Activated naive CD4-positive, alpha-beta T cell treated with anti-CD3 and anti-CD28 coated beads, Interleukin-2, amount 50 U/mL, for 72 hours (primary cell): Measurements from ENCODE around the gene KARS1. TPM values are rescaled to one million over a fixed set of nuclear protein-coding genes. Genes with fewer than 3 reads are reported as not detected.
A peak's percentile ranks its signal among the peaks of the same experiment; 100 is the strongest.

Experiments used
- ATAC-seq, 2 donors: fragments of 150-1000 bp; cut with Tn5 transposase; 2 replicates each; pipeline ENCODE4 v1.10.0; 2021; ENCODE audit warnings: mild to moderate bottlenecking in 2 of 2, moderate library complexity in 2 of 2
- DNase-seq, 2 donors: peaks; one replicate each; pipeline ENCODE4 v3.0.0; 2021 to 2022; ENCODE audit warnings: low spot score in 2 of 2
- H3K27ac Mint-ChIP-seq, 2 donors: one replicate each; pipeline ENCODE4 v1.8.0; 2022; ENCODE audit warnings: mild to moderate bottlenecking in 2 of 2, mixed read lengths in 2 of 2
- H3K36me3 Mint-ChIP-seq, 2 donors: one replicate each; pipeline ENCODE4 v1.8.0; 2022; ENCODE audit warnings: mixed read lengths in 2 of 2
- H3K9me3 Mint-ChIP-seq, 2 donors: one replicate each; pipeline ENCODE4 v1.8.0; 2022; ENCODE audit warnings: mixed read lengths in 2 of 2
- total RNA-seq, 2 donors: library from RNA; stranded (reverse); gene quantifications; one replicate each; pipeline ENCODE4 v1.2.3, GENCODE V29; 2022

Gene KARS1
- total RNA-seq, result 100 to 1,000 TPM; 236 to 265 TPM

DNA sequence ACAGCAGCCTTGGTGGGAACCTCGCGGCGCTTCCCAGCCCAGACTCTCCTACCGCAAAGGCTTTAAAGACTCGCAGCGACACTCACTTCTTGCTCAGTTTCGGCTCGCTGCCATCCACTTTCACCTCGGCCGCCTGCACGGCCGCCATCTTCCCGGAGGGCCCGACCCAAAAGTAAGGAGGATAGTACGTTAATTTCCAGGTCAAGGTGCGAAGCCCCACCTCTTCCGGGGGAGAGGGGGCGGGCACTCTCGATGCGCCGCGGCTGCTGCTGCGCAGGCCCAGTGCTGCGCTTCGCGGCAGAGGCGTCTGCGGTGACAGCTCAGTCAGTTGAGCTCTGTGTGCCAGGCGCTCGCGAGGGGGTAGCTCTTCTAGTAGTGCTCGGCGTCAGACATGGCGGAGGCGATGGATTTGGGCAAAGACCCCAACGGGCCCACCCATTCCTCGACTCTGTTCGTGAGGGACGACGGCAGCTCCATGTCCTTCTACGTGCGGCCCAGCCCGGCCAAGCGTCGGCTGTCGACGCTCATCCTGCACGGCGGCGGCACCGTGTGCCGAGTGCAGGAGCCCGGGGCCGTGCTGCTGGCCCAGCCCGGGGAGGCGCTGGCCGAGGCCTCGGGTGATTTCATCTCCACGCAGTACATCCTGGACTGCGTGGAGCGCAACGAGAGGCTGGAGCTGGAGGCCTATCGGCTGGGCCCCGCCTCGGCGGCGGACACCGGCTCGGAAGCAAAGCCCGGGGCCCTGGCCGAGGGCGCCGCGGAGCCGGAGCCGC is at the start of gene KARS1, which contains the start of gene TERF2IP:
TSS of gene KARS1 (minus strand) at position 174 of the 773 bp plus-strand sequence. CDS start at position 148, 26 bp downstream.
TSS of gene TERF2IP (plus strand) at position 282 of the 773 bp plus-strand sequence. CDS start at position 392, 110 bp downstream.
- H3K36me3 Mint-ChIP-seq, result peaks cover 36 to 40% of the 10 kb centered on the region in 2 donors
- ATAC-seq (peak; percentile 93 to 94), DNase-seq (peak; percentile 91 to 96)
- H3K9me3 Mint-ChIP-seq, result no peaks in the 10 kb centered on the region
- H3K27ac Mint-ChIP-seq, result peak within 1 kb of the TSS; percentile 97 to 99

DNA sequence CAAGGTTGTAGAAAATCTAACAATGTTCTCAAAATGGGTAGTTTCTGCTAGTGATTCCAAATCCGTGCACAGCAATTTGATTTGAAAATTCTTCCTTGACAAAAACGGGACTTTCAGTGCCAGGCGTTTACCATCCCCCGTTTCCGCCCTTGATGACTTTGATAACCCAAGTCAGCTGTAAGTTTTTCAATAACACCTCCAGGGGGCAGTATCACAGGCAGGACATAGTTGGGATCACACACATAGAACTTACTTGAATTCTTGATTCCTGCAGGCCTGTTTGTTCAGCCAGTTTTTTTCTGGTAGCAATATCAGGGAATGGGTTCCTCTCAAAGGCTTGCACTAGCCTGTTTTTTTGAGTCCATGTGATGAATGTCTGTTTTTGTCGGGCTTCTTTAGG is 48.2 kb upstream of the KARS1 start:
- Mint-ChIP-seq H3K9me3 (no peaks in the 10 kb centered on the region), H3K27ac (no peak overlapping the region), H3K36me3 (no peaks in the 10 kb centered on the region)
- DNase-seq (no peak), ATAC-seq (no peak)

DNA sequence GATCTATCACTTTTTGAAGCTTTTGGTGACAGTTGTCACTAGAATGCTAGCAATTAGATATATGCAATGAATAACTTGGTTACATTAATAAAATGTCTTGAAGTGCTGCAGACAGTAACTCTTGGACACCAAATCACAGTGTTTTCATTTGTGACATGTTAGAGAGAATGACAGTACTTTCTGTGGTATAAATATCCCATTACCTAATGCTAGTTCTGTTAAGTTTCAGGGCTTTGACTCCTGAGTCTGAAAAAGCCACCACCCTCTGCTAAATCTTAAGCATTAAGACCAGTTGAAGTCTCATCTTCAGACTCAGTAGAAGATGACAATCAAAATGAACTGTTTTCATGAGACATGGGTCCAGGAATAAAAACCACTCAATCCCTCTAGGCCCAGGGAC is 39.9 kb upstream of the KARS1 start:
- Mint-ChIP-seq H3K27ac (no peak overlapping the region), H3K36me3 (no peaks in the 10 kb centered on the region), H3K9me3 (no peaks in the 10 kb centered on the region)
- no peak for ATAC-seq
- DNase-seq, result no peak

DNA sequence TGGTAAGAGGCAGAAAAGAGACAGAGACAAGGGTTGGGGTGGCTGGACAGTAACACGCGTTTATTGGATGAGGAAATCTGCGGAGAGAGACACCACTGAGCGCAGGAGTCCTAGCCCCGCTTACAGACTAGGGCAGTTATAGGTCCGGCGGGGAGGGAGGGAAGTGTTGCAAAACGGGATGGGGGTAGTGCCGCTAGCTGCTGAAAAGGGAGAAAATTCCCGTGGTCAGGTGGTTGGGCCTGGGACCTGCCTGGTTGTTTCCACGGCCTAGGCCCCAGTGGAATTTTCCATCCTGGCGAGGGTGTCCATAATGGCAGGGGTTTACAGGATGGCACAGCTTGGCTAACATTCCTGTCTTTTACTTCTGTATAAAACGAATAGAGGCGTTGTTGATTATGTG is 34.8 kb upstream of the KARS1 start:
- ATAC-seq, result no peak
- H3K27ac Mint-ChIP-seq, result no peak overlapping the region

DNA sequence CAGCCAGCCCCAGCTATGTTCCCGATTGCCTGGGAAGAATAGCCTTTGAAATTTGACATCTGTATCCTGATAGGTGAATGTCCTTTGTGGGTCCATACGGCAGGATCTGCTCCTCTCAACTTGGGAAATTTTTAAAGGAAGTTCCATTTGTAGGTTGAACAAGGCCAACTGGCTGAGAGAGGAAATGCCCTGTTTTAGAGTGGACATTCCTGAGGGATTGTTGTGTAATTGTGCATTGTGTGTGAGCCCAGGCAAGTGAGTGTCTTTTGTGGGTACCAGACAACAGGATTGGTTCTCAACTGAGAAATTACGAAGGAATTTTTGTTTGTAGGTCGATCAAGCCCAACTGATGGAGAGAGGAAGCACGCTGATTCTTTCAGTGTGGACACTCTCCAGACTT is 31.9 kb upstream of the KARS1 start:
- DNase-seq (no peak), ATAC-seq (no peak)
- no peaks in the 10 kb centered on the region for H3K36me3 Mint-ChIP-seq
- H3K27ac Mint-ChIP-seq, result no peak overlapping the region
- H3K9me3 Mint-ChIP-seq, result no peaks in the 10 kb centered on the region

More for the DNA sequence above, 34.8 kb upstream of the KARS1 start:
- no peak for DNase-seq
- H3K36me3 Mint-ChIP-seq, result no peaks in the 10 kb centered on the region
- no peaks in the 10 kb centered on the region for H3K9me3 Mint-ChIP-seq

DNA sequence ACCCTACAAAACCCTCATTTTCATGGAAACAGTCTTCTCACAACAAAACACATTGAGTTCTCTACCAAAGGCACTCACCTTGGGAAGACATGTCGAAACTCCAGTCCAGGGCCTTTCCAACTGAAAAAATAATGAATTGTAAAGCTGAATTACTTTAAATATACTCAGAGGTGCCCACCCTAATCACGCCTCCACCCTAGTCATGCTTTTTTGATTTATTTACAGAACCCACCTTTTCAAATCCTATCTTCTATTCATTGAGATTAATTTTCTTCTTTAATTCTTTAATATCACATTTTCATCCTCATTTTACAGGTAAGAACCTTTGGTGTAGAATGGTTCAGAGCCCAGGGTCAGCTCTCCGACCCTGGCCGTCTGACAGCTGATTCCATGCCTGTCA is 29.4 kb upstream of the KARS1 start, which contains the start of gene CPHXL2:
TSS of gene CPHXL2 (minus strand) at position 101 of the 400 bp plus-strand sequence. CDS start at position 91, 10 bp downstream.
- Mint-ChIP-seq H3K9me3 (no peaks in the 10 kb centered on the region), H3K36me3 (no peaks in the 10 kb centered on the region), H3K27ac (no peak within 1 kb of the TSS)
- ATAC-seq (no peak), DNase-seq (no peak)

DNA sequence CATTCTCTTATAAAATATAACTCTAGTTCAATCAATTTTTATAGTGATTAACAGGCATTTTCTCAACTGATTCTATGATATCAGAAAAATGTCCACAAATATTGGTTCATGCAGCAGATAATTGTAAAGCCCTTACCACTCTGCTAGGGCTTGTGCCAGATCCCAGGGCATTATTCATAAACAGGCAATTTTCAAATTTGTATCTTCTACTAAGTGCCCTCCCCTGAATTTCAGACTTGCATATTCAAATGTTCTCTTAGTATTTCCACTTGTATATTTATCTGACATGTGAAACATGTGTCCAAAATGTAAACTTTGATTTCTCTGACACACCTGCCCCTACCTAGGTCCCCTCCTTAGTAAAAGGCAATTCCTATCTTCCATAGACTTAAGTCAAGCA is 20.0 kb upstream of the KARS1 start:
- H3K27ac Mint-ChIP-seq, result no peak overlapping the region
- H3K36me3 Mint-ChIP-seq, result no peaks in the 10 kb centered on the region
- no peak for DNase-seq
- no peaks in the 10 kb centered on the region for H3K9me3 Mint-ChIP-seq
- no peak for ATAC-seq

DNA sequence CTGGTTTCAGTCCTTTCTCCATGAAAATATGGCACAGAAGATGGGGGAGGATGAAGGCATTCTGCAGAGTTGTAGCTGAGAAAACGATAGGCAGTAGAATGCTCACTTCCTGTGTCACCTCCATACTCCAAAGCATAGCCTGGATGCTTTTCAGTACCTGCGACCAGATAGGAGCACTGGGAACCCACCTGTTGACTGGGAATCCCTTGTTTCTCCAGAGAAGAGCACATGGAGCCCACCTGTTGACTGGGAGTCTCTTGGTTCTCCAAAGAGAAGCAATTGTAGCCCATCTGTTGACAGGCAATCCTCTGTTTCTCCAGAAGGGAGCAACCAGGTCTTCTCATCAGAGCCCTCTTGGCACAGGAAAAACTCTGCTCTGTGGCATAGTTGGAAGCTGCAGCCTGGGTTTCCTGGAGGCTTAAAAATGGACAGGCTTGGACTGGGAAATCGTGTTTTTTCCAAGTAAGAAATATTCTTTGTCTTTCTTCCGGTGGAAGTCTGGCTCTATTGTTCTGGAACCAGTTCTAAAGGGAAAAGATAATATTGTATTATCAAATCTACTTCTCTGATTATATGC is 13.3 kb upstream of the KARS1 start:
- Mint-ChIP-seq H3K9me3 (no peaks in the 10 kb centered on the region), H3K36me3 (peaks cover 10 to 15% of the 10 kb centered on the region in 2 donors), H3K27ac (no peak overlapping the region)
- ATAC-seq (no peak), DNase-seq (no peak)

DNA sequence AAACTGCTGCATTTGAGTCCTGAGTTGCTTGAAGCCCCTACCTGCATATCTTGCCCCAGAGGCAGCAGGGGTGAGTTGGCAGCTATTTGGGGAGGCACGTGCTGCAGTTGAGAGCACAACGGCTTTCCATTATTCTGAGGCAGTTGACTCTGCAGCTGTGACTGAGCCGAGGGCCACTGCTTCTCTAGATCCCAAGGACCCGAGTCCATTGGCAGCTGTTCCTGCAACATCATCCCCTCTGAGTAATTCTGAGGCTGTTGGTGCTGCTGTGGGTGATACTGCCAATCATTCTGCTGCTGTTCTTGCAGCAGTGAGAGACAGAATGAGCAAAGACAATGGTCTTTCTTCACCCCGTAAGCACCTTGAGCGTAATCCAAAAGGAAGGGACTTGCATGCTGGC is 12.9 kb upstream of the KARS1 start:
- no peak for ATAC-seq
- H3K9me3 Mint-ChIP-seq, result no peaks in the 10 kb centered on the region
- peaks cover 10 to 18% of the 10 kb centered on the region in 2 donors for H3K36me3 Mint-ChIP-seq
- no peak for DNase-seq
- H3K27ac Mint-ChIP-seq, result peak overlapping the region in 1 of 2 donors; percentile 55

DNA sequence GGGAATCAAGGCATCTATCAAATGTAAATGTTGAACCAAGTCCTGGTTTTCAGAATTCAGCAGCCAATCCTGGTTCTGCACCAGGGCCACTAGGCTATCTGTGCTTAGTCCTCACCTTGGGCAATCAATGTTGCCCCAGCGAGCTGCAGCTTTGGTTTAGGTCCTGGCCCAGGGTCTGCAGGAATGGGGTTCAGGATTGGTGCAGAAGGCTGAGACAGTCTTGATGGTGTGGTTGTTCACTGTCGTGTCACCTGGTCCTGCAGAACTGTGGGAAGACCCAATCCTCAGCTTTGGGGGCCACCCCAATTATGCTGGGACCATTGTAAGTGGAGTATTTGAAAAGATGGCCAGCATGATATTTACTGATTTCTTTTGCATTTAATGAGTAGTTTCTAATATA is 10.7 kb upstream of the KARS1 start:
- no peaks in the 10 kb centered on the region for H3K9me3 Mint-ChIP-seq
- ATAC-seq, result no peak
- H3K36me3 Mint-ChIP-seq, result peaks cover 14 to 30% of the 10 kb centered on the region in 2 donors
- no peak overlapping the region for H3K27ac Mint-ChIP-seq
- no peak for DNase-seq

DNA sequence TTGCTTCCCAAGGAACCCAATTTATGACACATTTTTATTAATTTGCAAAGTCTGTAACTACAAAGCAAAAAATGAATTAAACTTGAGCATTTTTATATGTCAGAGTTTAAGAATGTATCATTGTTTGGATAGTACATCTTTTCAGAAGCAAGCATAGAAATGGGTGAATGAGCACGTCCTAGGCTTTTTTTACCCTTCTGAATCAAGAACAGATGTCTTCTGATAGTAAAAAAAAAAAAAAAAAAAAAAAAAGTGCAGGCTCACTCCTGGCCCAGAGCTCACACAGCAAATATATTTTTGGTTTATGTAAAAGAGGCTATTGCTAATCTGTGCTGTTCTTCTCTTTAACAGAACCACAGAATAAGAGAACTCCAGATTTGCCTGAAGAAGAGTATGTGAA is 6.5 kb upstream of the KARS1 start:
- ATAC-seq (no peak), DNase-seq (no peak)
- H3K9me3 Mint-ChIP-seq, result no peaks in the 10 kb centered on the region
- peaks cover 20 to 48% of the 10 kb centered on the region in 2 donors for H3K36me3 Mint-ChIP-seq
- peak overlapping the region; percentile 76 to 98 for H3K27ac Mint-ChIP-seq

DNA sequence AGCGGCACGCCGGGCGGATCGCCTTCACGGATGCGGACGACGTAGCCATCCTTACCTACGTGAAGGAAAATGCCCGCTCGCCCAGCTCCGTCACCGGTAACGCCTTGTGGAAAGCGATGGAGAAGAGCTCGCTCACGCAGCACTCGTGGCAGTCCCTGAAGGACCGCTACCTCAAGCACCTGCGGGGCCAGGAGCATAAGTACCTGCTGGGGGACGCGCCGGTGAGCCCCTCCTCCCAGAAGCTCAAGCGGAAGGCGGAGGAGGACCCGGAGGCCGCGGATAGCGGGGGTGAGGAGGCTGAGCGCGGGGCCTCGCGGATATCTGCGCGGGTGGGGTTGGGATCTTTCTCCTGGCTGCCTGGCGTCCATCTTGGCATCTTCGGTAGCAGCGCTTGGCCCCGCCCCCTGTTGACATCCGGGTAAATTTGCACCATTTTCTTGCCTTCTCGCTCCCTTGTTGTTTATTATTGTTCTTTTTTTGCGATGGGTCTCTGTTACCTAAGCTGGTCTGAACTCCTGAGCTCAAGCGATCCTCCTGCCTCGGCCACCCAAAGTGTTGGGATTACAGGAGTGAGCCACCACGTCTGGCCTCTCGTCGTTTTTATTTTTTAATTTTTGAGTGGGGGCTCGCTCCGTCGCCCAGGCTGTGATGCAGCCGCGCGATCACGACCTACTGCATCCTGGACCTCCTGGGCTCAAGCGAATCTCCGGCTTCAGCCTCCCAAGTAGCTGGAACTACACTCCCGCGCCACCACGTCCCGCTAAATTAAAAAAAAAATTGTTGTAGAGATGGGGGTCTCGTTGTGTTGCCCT is 1.0 kb upstream of the KARS1 start:
- Mint-ChIP-seq H3K9me3 (no peaks in the 10 kb centered on the region), H3K36me3 (peaks cover 36 to 40% of the 10 kb centered on the region in 2 donors), H3K27ac (peak overlapping the region; percentile 96 to 97)
- DNase-seq (peak; percentile 79 to 83), ATAC-seq (peak; percentile 37 to 45)

DNA sequence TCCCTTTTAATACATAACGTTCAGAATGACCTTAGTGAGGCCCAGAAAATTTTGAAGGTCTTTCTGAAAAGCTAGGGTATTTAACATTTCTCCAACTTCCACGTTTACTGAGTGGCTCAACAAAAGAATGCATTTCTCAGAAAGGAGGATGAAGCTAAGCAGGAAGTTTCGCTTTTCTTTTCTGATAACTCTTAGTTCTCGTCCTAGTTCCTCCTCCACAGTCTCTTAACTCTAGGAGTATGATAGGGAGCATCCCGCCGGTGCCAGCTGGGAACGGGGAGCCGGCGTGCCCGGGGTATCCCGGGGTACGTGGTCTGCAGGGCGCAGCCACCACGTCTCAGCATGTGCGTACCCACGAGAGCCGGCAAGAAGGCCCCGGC is 363 bp downstream of the KARS1 start:
- ATAC-seq (peak in 1 of 2 donors; percentile 14), DNase-seq (no peak)
- H3K9me3 Mint-ChIP-seq, result no peaks in the 10 kb centered on the region
- H3K36me3 Mint-ChIP-seq, result peaks cover 36 to 40% of the 10 kb centered on the region in 2 donors
- H3K27ac Mint-ChIP-seq, result peak overlapping the region; percentile 97 to 99

DNA sequence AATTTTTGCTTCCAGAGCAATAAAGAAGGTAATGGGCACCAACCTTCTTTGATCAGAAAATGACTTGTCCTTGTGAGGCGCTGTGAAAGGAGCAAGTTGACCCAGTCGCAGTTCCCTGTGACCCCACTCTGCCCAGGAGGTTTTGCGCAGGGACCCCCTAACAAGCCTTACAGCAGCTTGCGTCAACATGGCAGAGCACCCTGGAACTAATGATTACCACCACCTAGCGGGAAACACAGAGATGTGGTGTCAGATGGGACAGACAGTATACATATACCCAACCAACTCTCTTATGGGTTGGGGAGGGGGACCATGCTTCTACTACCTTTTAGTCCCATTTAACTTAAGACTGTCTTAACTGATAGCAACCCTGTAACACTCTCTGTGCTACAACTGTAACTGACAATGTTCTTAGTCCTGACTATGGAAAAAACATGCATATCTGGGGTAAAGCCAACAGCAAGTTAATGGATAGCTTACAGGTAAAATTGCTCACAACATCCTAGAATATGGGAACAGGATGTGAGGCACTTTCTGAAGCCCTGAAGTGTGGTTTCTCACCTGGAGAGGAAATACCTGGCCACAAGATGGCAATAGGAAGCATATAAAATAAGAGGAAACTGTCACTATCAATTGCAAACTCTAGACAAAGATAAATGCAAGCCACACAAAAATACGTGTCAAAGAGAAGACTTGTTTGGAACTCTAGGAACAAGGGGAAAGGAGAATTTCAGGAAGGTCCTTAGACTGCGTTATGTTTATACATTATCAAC is 3.0 kb downstream of the KARS1 start:
- H3K36me3 Mint-ChIP-seq, result peaks cover 33 to 44% of the 10 kb centered on the region in 2 donors
- no peak for DNase-seq

DNA sequence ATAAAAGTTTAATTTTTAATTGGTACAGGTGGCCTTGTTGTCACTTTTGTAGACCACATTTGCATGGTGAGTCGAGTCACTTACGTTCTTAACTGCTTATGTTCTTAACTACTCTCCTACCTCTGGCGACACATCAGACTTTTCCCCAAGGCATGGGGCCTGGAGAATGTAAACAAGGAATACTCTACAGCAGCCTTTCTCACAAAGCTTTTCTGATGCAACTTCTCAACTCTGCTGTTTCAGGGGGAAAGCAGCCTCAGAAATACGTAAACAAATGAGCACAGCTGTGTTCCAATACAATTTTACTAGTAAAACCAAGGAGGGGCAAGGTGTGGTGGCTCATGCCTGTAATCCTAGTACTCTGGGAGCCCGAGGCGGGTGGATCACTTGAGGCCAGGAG is 6.9 kb downstream of the KARS1 start:
- ATAC-seq, result no peak
- Mint-ChIP-seq H3K36me3 (peaks cover 22 to 48% of the 10 kb centered on the region in 2 donors), H3K27ac (peak overlapping the region in 1 of 2 donors; percentile 87), H3K9me3 (no peaks in the 10 kb centered on the region)
- no peak for DNase-seq

More for the DNA sequence above, 3.0 kb downstream of the KARS1 start:
- Mint-ChIP-seq H3K27ac (peak overlapping the region in 1 of 2 donors; percentile 72), H3K9me3 (no peaks in the 10 kb centered on the region)
- no peak for ATAC-seq

DNA sequence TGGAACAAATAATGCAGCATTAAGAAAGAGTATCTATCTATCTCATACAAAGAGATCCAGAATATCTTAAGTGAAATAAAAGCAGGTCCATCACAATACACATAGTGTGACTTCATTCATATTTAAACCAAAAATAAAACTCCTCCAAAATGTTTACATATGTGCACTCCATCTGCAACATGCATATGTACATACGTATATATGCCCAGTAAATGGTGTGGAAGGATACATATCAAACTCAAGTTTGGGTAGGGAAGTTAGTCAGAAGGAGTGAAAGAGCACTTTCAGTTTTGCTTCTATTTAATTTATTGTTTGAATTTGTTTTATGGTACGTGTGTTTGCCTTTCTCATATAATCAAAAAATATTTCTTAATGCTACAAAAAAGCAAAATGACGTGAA is 12.4 kb downstream of the KARS1 start:
- H3K36me3 Mint-ChIP-seq, result peaks cover 26 to 51% of the 10 kb centered on the region in 2 donors
- H3K27ac Mint-ChIP-seq, result no peak overlapping the region
- no peak for ATAC-seq
- H3K9me3 Mint-ChIP-seq, result no peaks in the 10 kb centered on the region
- DNase-seq, result no peak
